Stimulated activated CD4-positive, alpha-beta T cell treated with anti-CD3 and anti-CD28 coated beads, Interleukin-12 subunit alpha, Interleukin-12 subunit beta, amount 100 ng/mL, for 4 hours (primary cell): Measurements from ENCODE around the gene MT1M.
"Not testable (repeated sequence)": the region's sequence is repeated elsewhere in the genome, so short reads cannot be mapped to it uniquely, and the experiment has no call there.

Experiments
- DNase-seq: peaks from one replicate; pipeline ENCODE4 v3.0.0-alpha.2; 2020

MT1M gene

GRCh38 chr16:56609463-56609921, 23.0 kb upstream of the MT1M start:
- DNase-seq: peak; percentile 59

- DNase-seq: peak; percentile 67
Measured at GRCh38 chr16:56610017-56610608, 22.3 kb upstream of the MT1M start.

DNA sequence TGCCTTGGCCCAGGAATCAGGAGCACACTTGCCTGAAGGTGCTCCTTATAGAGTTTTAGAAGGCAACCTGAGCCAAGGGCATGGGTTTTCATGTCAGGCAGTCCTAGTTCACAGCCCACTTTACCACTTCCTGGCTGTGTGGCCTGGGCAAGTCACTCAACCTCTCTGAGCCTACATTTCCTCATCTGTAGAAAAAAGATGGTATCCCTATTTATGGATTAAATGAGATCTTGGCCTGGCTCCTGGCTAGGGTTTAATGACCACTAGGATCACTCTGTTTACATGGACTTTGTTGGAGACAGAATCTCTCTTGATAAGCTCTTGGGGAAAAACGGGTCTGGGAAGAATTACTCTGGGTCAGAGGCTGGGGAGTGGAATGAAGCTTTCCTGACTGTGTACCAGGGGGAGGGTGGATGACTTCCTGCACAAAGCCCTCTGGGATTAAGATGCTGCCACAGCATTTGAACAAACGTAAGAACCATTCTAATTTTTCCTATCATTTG, 21.8 kb upstream of the MT1M start:
- no peak for DNase-seq

DNA sequence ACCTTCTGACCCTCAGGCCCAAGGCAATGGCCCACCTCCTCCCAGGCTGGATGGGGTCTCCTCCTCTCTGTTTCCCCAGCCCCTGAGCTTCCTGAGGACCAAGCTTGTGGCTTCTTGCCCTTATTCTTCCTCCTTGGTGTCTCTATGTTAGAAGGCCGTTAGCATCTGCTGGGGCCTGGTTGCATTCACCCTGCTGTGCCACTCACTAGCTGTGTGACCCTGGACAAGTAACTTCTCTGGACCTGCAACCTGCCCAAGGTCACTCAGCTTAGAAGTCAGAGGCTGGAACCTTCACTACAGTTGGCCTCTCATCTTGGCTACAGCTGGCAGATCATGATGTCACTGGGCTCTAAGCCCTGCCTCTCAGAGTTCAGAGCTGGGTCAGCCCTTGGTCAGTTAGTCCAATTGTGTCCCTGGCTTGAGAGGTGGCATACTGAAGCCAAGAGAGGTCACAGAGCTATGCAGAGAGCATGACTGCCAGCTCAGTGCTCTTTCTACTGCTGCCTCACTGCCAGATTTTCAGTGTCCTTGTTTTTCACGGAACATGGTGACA, 21.1 kb upstream of the MT1M start:
- DNase-seq: no peak

DNA sequence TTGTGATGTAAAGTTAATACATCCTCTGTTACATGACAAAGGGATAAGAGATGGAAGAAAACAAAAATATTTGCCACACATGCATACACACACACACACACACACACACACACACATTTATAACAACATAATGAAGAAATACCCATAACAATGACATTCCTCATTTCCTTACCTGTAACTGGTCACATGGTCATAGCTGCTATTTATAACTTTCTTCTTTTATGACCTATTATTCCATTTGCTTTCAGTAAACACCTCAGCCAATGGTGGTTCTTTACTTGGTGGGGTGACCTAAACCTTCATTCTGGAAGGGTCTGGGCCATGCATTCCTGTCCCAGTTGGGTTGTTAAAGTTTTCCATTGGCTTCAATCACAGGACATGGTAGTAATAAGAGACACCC, 18.8 kb upstream of the MT1M start:
- no peak for DNase-seq

DNA sequence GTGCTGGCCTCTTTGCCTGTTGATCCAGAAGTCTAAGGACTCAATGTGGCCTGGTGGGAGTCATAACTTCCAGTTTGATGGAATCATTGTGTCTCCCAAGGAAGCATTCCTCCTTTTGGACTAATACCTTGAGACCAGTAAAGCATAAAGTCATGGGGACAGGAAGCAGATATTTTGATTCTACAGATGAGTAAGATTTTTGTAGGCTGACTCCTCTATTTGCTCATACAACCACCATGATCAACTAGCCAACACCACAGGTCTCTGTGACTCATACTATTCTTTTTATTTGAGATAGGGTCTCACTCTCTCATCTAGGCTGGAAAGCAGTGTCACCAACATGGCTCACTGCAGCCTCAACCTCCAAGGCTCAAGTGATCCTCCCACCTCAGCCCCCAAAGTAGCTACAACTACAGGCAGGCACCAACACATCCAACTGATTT, 17.9 kb upstream of the MT1M start:
- no peak for DNase-seq

DNA sequence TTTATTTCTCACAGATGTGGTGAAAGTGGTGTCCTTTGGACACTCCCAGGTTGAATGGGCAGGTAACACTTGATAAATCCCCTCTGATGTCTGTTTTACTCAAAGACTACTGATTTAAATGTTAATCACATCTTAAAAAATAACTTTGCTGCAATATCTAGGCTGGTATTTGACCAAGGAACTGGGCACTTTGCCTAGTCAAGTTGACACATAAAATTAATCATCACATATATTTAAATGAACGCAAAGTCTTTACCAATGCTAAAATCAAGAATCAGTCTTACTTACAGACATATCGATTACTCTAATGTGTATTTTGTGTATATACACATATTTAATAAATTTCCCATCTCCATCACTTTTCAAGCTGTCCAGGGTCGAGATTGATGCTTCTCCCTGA, 17.1 kb upstream of the MT1M start:
- DNase-seq: no peak

DNA sequence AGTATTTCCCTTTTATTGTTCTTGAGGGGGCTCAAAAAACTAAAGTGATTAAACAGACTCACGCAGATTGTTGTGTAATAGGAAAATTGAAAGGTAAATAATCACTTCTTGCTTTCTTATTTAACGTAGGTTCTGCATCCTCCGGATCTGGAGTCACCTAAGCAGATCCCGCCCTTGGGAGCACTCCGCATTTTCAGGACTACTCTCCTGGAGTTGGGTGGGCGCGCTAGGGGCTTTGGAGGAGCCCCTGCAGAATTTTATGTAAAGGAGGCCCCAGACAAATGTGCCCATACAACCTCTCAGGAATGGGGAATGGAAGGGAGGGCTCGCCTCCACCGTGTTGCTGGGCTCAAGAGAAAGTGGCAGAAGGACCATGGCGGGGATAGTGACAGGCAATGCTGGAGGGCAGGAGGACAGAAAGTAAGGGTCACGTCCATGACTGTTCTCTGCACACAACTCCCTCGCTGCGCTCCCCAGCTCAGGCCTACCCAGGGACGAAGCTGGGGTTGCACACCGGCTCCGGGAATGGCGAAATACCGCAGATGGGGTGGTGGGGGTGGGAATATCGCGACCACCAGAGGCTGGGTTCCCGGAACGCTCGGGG, 15.7 kb upstream of the MT1M start:
- no peak for DNase-seq

- peak; percentile 63 for DNase-seq
Measured at GRCh38 chr16:56617212-56618085, 15.0 kb upstream of the MT1M start.

DNA sequence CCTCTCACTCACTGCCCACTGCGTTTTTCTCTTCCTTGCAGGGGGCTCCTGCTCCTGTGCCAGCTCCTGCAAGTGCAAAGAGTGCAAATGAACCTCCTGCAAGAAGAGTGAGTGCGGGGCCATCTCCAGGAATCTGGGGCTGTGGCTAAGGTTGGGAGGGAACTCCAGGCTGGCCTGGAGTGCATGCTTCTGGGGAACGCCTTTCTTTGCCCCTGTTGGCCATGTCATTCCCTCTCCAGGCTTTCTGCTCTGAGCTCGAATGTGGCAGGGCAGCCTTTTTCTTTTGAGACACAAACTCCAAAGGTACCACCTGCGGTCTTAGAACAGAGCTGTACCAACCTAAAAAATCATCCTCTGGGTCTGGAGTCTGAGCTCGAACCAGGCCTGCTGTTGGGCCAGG, 14.3 kb upstream of the MT1M start:
- DNase-seq: no peak

- DNase-seq: no peak
Measured at GRCh38 chr16:56620339-56620897, 12.0 kb upstream of the MT1M start.

GRCh38 chr16:56621665-56622445, 10.6 kb upstream of the MT1M start:
- not testable (repeated sequence) for DNase-seq

DNA sequence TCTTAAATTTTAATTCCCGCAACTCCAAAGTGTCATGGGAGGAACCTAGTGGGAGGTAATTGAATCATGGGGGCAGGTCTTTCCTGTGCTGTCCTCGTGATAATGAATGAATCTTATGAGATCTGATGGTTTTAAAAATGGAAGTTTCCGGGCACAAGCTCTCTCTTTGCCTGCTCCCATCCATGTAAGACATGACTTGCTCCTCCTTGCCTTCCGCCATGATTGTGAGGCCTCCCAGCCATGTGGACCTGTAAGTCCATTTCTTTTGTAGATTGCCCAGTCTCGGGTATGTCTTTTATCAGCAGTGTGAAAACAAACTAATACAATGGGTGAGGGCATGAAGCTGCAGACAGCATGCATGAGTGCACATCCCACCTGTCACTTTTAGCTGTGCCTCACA, 9.3 kb upstream of the MT1M start:
- not testable (repeated sequence) for DNase-seq

- DNase-seq: no peak
Measured at GRCh38 chr16:56623637-56624036, 8.8 kb upstream of the MT1M start.

GRCh38 chr16:56625140-56625942, 7.1 kb upstream of the MT1M start, which contains the start of gene MT1E:
MT1E (plus strand) TSS chr16:56625781; CDS start chr16:56625852, 71 bp downstream.
- peak; percentile 70 for DNase-seq

- DNase-seq: no peak
Measured at GRCh38 chr16:56625943-56626654, 6.4 kb upstream of the MT1M start.

DNA sequence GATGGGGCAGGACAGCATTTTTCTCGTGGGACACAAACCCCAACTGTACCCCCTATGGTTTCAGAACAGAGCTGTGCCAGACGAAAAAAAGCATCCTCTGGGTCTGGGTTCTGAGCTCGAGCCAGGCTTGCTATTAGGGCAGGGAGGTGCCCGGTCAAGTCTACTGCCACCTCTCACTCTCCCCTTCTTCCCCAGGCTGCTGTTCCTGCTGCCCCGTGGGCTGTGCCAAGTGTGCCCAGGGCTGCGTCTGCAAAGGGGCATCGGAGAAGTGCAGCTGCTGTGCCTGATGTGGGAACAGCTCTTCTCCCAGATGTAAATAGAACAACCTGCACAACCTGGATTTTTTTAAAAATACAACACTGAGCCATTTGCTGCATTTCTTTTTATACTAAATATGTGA, 5.8 kb upstream of the MT1M start:
- DNase-seq: no peak

- DNase-seq: no peak
Measured at GRCh38 chr16:56628486-56629350, 3.7 kb upstream of the MT1M start.

DNA sequence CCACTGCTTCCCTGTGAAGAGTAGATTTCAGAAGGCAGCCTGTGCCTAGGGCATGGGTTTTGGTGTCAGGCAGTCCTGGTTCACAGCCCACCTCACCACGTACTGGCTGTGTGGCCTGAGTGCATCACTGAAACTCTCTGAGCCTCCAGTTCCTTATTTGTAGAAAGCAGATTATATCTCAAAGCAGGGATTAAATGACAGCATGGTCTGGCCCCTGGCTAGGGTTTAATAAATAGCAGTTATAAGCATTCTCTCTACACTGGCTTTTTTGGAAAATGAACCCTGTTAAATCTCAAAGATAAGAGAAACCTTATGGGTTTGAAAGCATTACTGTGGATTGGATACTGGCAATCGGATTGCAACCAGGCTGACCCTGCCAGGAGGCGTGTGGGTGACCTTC, 2.9 kb upstream of the MT1M start:
- no peak for DNase-seq

- DNase-seq: no peak
Measured at GRCh38 chr16:56630134-56630533, 2.3 kb upstream of the MT1M start.
